Osteocyte (in vitro differentiated cells): ENCODE results near the gene GMDS. TPM values are rescaled to one million over a fixed set of nuclear protein-coding genes. Genes with fewer than 3 reads are reported as not detected.

Experiments used
- DNase-seq: peaks from one replicate; pipeline ENCODE4 v3.0.0; 2021; ENCODE audit warnings: mixed read lengths; ENCODE audit not compliant: unreplicated experiment; ENCODE audit errors: extremely low spot score
- H3K27ac Mint-ChIP-seq: one replicate; pipeline ENCODE4 v1.8.0; 2021; ENCODE audit warnings: mild to moderate bottlenecking, mixed read lengths; ENCODE audit not compliant: unreplicated experiment
- H3K27me3 Mint-ChIP-seq: one replicate; pipeline ENCODE4 v1.8.0; 2021; ENCODE audit warnings: mixed read lengths; ENCODE audit not compliant: unreplicated experiment
- H3K36me3 Mint-ChIP-seq: one replicate; pipeline ENCODE4 v1.8.0; 2021; ENCODE audit warnings: mixed read lengths; ENCODE audit not compliant: unreplicated experiment
- H3K4me1 Mint-ChIP-seq: one replicate; pipeline ENCODE4 v1.8.0; 2021; ENCODE audit warnings: mixed read lengths; ENCODE audit not compliant: unreplicated experiment
- H3K4me3 Mint-ChIP-seq: one replicate; pipeline ENCODE4 v1.8.0; 2021; ENCODE audit warnings: mild to moderate bottlenecking, moderate library complexity, mixed read lengths; ENCODE audit not compliant: unreplicated experiment
- H3K9me3 Mint-ChIP-seq: one replicate; pipeline ENCODE4 v1.8.0; 2021; ENCODE audit warnings: mixed read lengths; ENCODE audit not compliant: unreplicated experiment
- CTCF ChIP-seq: fragments of 200-600 bp; sonication (generic); IDR thresholded peaks from 2 replicates; pipeline ENCODE4 v1.5.0; 2021; ENCODE audit warnings: antibody characterized with exemption, mild to moderate bottlenecking, moderate library complexity
- total RNA-seq: library from RNA; stranded (reverse); gene quantifications from 2 replicates; pipeline ENCODE4 v1.2.1, GENCODE V29; 2021

GMDS gene
- total RNA-seq, 1 donor from 2014 or later: 30.7 TPM

- H3K9me3 Mint-ChIP-seq: no peaks in the 10 kb centered on the region
- H3K27me3 Mint-ChIP-seq: no peaks in the 10 kb centered on the region
- no peaks in the 10 kb centered on the region for H3K36me3 Mint-ChIP-seq
- TF ChIP-seq CTCF: no peak
- peaks cover 18% of the 10 kb centered on the region for H3K4me1 Mint-ChIP-seq
- no peak overlapping the region for H3K4me3 Mint-ChIP-seq
- DNase-seq: no peak
- H3K27ac Mint-ChIP-seq: no peak overlapping the region
Measured at GRCh38 chr6:2218866-2219265, 26.5 kb downstream of the GMDS start.

GRCh38 chr6:2216794-2217383, 28.5 kb downstream of the GMDS start:
- Mint-ChIP-seq H3K9me3 (no peaks in the 10 kb centered on the region), H3K36me3 (no peaks in the 10 kb centered on the region), H3K4me3 (no peak overlapping the region), H3K4me1 (peaks cover 11% of the 10 kb centered on the region), H3K27ac (no peak overlapping the region), H3K27me3 (no peaks in the 10 kb centered on the region)
- TF ChIP-seq CTCF: no peak
- no peak for DNase-seq

GRCh38 chr6:2215342-2215741, 30.1 kb downstream of the GMDS start:
- Mint-ChIP-seq H3K4me1 (peaks cover 7% of the 10 kb centered on the region), H3K27ac (no peak overlapping the region), H3K9me3 (no peaks in the 10 kb centered on the region), H3K4me3 (no peak overlapping the region), H3K36me3 (peaks cover 1% of the 10 kb centered on the region), H3K27me3 (no peaks in the 10 kb centered on the region)
- no peak for DNase-seq
- TF ChIP-seq CTCF: no peak

- no peaks in the 10 kb centered on the region for H3K9me3 Mint-ChIP-seq
- no peaks in the 10 kb centered on the region for H3K27me3 Mint-ChIP-seq
- peaks cover 7% of the 10 kb centered on the region for H3K4me1 Mint-ChIP-seq
- TF ChIP-seq CTCF: no peak
- no peak overlapping the region for H3K4me3 Mint-ChIP-seq
- H3K36me3 Mint-ChIP-seq: peaks cover 1% of the 10 kb centered on the region
- no peak for DNase-seq
- H3K27ac Mint-ChIP-seq: no peak overlapping the region
Measured at GRCh38 chr6:2213086-2213485, 32.3 kb downstream of the GMDS start.

GRCh38 chr6:2209226-2209809, 36.1 kb downstream of the GMDS start:
- H3K36me3 Mint-ChIP-seq: peaks cover 1% of the 10 kb centered on the region
- no peak for DNase-seq
- no peak overlapping the region for H3K4me3 Mint-ChIP-seq
- no peaks in the 10 kb centered on the region for H3K9me3 Mint-ChIP-seq
- TF ChIP-seq CTCF: peak; percentile 47
- H3K4me1 Mint-ChIP-seq: no peaks in the 10 kb centered on the region
- no peak overlapping the region for H3K27ac Mint-ChIP-seq
- no peaks in the 10 kb centered on the region for H3K27me3 Mint-ChIP-seq
